Left renal cortex interstitium (tissue), 4 donors: Measurements from ENCODE around the gene ADRA2B. TPM values are rescaled to one million over a fixed set of nuclear protein-coding genes. Genes with fewer than 3 reads are reported as not detected.

Experiments
- DNase-seq, 4 donors: peaks; one replicate each; pipeline ENCODE4 v3.0.0-alpha.2; 2013; ENCODE audit warnings: low read depth in 4 of 4, low spot score in 2 of 4, missing footprints in 1 of 4
- polyA plus RNA-seq, 4 donors: library from polyadenylated mRNA; unstranded; fragments of 120-200 nt; gene quantifications; one replicate each; pipeline ENCODE4 v1.2.1, GENCODE V29; 2013; ENCODE audit not compliant: insufficient read length in 4 of 4

ADRA2B gene
- polyA plus RNA-seq, 4 donors, result 3.0 to 5.1 (median 4.0) TPM

- no peak for DNase-seq
Measured at GRCh38 chr2:96108151-96108540, 8.2 kb downstream of the ADRA2B start.

- no peak for DNase-seq
Measured at GRCh38 chr2:96107708-96108065, 8.7 kb downstream of the ADRA2B start.

DNA sequence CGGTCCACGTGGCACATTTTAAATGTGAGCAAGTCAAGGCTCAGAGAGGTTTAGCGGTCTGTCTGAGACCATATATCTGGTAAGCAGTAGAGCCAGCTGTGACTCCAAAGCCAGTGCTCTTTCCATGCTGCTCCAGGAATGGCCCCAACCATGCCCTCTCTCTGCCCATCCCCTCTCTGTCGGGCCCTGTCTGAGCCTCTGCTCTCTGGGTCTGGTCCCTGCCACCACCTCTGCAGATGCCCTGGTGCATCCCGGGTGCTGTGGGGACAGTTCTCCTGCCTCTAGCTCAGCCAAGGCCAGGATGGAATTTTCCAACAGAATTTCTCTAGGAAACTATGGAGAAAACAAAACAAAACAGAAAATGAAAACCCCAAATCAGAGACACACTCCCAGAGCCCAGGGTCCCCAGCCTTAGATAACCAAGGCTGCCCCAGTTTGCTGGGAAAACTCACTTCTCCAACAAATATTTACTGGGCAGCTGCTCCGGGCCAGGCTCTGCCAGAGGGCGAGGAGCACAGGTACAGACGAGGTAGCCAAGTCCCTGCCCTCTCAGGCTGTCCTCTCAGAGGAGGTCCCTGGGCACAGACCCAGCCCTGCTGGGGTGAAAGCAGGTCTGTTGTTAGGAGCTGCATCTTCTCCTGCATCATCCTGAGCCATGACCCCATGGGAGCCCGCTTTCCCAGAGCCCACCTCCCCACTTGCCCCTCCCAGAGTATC lies 9.2 kb downstream of the ADRA2B start:
- no peak for DNase-seq

DNA sequence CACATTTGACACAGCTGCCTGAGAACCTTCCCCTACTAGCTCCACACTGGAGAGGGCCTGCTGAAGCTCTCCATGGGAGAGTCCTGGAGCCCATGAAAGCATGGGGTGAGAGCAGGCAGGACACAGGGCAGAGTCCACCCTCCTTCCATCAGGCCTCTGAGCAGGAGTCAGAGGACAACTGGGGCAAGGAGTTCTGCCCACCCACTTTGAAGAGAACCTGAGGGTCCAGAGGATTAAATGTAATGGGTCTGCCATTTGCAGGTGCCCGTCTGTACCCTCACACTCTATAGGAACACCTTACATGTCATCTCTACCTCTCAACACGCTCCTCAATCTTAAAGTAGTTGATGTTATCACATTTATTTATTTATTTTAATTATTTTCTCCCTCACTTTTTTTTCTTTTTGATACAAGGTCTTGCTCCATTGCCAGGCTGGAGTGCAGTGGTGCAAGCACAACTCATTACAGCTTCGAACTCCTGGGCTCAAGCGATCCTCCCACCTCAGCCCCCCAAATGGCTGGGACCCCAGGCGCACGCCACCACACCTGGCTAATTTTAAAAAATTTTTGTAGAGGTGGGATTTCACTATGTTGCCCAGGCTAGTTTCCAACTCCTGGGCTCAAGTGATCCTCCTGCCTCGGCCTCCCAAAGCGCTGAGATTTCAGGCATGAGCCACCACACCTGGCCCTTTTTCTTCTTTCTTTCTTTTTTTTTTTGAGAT lies 10.2 kb downstream of the ADRA2B start:
- DNase-seq, result no peak

GRCh38 chr2:96105152-96105915 lies 11.0 kb downstream of the ADRA2B start:
- DNase-seq, result no peak

GRCh38 chr2:96104487-96104861 lies 11.9 kb downstream of the ADRA2B start:
- no peak for DNase-seq

GRCh38 chr2:96103761-96104486 lies 12.4 kb downstream of the ADRA2B start:
- no peak for DNase-seq

DNA sequence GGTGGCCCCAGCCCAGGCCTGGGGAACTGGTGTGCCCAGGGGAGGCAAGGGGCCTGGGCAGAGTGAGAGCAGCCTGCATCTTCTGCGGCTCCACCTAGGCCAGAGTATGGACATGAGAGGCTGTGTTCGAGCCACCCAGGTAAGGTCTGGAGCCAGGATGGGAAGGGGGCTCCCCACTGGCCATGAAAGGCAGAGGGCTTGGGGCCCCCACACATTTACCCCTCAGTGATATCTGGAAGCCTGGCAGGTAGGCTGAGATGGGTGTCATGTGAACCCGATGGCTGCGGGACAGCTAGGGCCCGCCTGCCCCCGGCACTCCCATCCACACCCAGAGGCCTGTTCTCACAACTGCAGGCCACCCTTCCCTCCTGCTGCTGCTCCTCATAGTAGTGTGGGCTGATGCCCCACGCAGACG lies 13.2 kb downstream of the ADRA2B start:
- no peak for DNase-seq

DNA sequence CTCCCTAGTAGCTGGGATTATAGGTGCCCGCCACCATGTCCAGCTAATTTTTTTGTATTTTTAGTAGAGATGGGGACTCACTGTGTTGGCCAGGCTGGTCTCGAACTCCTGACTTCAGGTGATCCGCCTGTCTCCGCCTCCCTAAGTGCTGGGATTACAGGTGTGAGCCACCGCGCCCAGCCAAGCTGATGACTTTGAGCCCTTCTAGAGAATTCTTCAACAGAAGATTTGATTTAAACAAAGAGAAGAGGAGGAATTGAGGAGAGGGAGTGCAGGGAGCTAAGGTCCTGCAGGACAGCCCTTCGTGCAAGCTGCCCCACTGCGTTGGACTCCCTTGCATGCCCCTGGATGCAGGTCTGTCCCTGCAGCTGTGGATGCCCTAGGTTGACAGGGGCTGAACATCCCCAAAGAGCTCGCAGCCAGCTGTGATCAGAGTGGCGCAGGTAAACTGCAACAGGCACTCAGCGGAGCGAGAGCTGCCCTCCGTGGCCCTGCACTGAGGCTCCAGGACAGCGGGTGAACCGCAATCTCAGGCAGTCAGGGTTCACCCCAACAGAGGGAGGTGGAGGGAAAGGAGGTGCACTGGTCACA lies 13.7 kb downstream of the ADRA2B start:
- DNase-seq, result no peak

DNA sequence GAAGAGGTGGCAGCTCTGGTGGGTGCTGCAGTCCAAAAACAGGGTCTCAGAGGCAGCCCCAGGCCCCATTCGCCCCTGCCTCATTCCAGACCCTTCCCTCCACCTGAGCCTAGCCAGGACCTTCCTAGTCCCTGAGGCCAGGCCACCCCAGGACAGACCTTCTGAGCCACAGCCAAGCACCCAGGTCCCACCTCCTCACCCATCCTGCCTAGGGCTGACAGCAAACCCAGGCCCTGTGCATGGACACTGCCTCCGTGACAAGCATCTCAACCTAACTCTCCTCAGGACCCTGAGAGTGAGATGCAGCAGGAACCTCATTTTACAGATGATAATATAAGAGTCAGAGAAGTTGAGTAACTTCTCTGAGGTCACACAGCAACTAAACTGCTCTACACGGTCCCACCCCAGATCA lies 15.5 kb downstream of the ADRA2B start:
- DNase-seq, result no peak

- no peak for DNase-seq
Measured at GRCh38 chr2:96099861-96100798, 16.2 kb downstream of the ADRA2B start.

DNA sequence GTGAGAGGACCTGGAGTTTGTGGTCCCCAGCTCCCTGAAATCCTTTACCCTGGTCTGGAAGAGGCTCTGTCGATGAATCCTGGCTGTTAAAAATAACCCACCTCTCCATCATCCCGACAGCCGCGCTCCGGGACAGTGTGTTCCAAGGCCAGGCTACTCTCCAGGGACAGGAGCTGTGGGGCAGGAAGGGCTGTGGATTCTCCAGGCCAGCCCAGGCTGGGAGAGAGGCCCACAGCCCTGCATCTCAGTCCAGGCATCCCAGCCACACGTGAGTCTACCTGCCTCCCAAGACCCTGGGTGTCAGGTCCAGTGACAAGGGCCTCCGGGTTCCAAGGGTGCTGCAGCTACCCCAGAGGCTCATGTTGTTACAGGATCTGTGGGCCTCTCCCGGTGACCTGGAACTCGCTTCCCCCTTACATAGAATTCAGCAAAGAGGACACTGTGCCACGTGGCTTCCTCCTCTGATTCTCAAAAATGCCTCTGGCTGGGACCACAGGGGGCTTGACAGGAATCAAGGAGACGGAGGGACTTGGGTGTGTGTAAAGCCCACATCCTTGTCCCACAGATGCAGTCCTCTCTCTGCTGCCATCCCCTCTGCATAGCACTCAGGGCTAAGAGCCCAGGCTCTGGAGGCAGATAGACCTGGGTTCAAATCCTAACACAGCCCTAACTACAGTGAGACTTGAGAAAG lies 17.3 kb downstream of the ADRA2B start:
- no peak for DNase-seq

DNA sequence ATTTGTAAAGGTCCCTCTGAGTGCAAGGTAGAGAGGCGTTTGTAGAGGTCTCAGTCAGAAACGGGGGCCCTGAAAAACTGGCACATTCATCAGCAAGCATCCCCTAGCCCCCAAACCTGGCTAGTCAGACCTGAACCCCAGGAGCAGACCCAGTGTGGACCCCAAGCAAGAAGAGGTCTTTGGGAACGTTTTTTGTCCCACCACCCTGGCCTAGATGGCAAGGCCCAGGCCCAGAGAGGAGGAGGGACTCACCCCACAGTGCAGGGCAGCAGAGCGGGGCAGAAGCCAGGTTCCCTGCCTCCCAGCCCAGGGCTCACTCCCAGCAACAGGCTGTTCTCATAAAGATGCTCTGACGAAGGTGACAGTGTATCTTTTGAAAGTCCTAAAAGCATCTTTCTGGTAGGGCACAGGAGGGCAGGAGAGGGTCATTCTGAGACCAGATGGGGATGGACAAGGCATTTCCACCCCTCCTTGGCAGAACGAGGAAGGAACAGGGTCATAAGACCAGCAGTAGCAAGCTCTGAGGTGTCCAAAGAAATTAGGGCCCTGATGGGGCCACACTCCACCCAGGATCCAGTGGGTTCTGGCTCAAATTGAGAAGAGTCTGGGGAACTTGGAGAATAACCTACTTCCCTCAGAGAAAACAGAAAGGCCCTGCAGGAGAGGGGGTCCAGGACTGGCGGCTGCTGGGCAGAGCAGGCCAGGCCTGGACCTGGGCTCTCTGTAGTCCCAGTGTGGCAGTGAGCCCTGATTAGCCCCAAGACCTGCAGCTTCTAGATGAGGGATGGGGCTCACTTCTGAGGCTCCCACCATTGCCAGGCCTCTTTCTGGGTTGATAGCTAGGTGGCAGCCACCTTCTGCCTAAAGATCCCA lies 18.2 kb downstream of the ADRA2B start:
- no peak for DNase-seq

DNA sequence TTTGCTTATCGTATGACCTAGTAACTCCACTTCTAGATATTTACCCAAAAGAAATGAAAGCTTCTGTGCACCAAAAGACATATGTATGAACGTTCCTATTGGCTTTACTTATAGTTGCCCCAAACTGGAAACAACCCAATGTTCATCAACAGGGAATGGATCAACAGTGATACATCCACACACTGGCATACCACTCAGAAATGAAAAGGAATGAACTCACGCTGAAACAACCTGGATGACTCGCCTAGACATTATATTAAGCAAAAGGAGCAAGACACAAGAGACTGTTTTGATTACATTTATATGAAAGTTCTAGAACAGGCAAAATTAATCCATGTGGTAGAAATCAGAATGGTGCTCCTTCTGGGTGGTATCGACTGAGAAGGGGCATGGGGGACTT lies 18.9 kb downstream of the ADRA2B start:
- no peak for DNase-seq

DNA sequence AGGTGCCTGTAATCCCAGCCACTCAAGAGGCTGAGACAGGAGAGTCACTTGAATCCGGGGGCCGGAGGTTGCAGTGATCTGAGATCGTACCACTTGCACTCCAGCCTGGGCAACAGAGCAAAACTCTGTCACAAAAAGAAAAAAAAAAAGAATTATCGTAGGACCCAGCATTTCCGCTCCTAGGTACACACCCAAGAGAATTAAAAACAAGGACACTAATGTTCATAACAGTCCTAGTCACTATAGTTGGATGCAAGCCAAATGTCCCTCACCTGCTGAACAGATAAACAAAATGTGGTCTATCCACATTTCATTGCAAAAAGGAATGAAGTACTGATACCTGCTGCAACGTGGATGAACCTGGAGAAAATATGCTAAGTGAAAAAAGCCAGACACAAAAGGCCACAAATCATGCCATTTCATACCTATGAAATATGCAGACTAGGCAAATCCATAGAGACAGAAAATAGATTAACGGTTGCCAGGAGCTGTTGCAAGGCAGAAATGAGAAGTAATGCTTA lies 21.2 kb downstream of the ADRA2B start:
- DNase-seq, result no peak

- DNase-seq, result no peak
Measured at GRCh38 chr2:96093528-96093927, 22.8 kb downstream of the ADRA2B start.

DNA sequence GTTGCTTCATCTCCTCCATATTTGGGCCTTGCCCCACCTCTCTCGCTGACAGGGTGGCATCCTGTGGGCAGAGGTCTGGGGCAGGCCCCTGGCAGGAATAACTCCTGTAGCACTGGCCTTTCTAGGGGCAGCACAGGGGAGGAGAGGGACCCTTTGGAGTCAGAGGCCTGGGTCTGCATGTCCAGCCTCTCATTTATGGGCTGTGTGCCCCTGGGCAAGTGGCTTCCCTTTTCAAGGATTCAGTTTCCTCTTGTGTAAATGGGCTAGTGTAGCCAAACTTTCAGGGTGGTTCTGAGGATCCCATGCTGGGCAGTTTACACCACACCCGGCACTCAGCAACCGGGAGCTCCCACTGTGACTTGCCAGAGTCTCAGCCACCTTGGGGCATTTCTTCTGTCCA lies 23.4 kb downstream of the ADRA2B start:
- DNase-seq, result no peak

DNA sequence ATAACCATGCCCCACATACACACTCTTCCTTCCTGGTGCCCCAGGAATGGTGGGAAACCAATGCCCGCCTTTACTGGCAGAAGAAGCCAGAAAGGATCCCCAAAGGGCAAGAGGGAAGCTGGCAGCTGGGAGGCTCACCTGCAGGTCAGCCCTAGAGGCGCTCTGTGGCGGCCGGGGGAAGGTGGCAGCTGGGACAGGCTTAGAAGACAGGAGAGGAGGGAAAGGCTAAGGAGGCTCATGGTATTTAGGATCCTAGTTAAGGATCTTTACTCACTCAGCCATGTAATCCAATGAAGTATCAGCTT lies 23.8 kb downstream of the ADRA2B start:
- no peak for DNase-seq
